Omental fat pad (tissue), 4 donors: ENCODE data around the gene DCDC2C. TPM values are rescaled to one million over a fixed set of nuclear protein-coding genes. Genes with fewer than 3 reads are reported as not detected.

Experiments
- ATAC-seq: fragments of 150-250 bp; one replicate; pipeline ENCODE4 v1.9.1; 2016; ENCODE audit warnings: mild to moderate bottlenecking, moderate library complexity; ENCODE audit not compliant: low FRiP score
- DNase-seq: peaks from one replicate; pipeline ENCODE4 v3.0.0-alpha.2; 2019; ENCODE audit warnings: low spot score
- total RNA-seq, 4 donors: library from RNA; depleted of rRNA; stranded (reverse); fragments of >200 nt; gene quantifications; one replicate each; pipeline ENCODE4 v1.1.0, GENCODE V29; 2016
- TF ChIP-seq, protein P1 (sequence below), 3 donors: fragments of 450-650 bp; IDR thresholded peaks; one replicate each; pipeline ENCODE4 v1.5.1; 2016 to 2017; ENCODE audit warnings: antibody characterized with exemption in 3 of 3, mild to moderate bottlenecking in 3 of 3, moderate library complexity in 2 of 3

Gene DCDC2C
- total RNA-seq, 4 donors from 2014 or later = 0.31 to 1.4 TPM; not detected in 2

DNA sequence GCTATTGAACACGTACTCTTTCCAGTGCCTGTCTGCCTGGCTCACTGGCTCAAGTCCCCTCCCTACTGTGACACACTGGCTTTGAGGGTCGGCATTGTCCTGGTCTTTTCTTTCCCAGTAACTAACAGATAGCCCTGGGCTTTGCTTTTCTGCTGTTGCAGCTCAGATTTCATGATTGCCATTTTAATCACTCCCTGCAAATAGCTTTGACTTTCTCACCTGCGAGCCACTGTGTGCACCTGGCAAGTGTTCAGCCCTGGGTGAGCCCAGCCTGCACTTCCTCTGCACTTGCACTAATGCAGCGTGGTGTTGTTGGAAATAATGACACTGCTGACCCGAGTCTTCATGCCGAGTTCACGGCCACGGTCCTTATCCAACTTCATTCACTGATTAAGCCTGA, 52.9 kb downstream of the DCDC2C start:
- ATAC-seq (no peak), DNase-seq (no peak)
- TF ChIP-seq, protein P1, sequence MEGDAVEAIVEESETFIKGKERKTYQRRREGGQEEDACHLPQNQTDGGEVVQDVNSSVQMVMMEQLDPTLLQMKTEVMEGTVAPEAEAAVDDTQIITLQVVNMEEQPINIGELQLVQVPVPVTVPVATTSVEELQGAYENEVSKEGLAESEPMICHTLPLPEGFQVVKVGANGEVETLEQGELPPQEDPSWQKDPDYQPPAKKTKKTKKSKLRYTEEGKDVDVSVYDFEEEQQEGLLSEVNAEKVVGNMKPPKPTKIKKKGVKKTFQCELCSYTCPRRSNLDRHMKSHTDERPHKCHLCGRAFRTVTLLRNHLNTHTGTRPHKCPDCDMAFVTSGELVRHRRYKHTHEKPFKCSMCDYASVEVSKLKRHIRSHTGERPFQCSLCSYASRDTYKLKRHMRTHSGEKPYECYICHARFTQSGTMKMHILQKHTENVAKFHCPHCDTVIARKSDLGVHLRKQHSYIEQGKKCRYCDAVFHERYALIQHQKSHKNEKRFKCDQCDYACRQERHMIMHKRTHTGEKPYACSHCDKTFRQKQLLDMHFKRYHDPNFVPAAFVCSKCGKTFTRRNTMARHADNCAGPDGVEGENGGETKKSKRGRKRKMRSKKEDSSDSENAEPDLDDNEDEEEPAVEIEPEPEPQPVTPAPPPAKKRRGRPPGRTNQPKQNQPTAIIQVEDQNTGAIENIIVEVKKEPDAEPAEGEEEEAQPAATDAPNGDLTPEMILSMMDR (IDR thresholded peaks at IDR 0.05) = no peak

- TF ChIP-seq, protein P1 (IDR thresholded peaks at IDR 0.05) = no peak
- no peak for ATAC-seq
- DNase-seq = no peak
Measured at GRCh38 chr2:3758906-3759305, 55.5 kb downstream of the DCDC2C start.

GRCh38 chr2:3759331-3759730, 56.0 kb downstream of the DCDC2C start:
- TF ChIP-seq, protein P1 (IDR thresholded peaks at IDR 0.05) = no peak
- DNase-seq = no peak
- ATAC-seq = no peak

GRCh38 chr2:3759761-3760160, 56.4 kb downstream of the DCDC2C start:
- DNase-seq (no peak), ATAC-seq (no peak)
- TF ChIP-seq, protein P1 (IDR thresholded peaks at IDR 0.05) = no peak

- DNase-seq (no peak), ATAC-seq (no peak)
- TF ChIP-seq, protein P1 (IDR thresholded peaks at IDR 0.05) = no peak
Measured at GRCh38 chr2:3761272-3761671, 57.9 kb downstream of the DCDC2C start.

DNA sequence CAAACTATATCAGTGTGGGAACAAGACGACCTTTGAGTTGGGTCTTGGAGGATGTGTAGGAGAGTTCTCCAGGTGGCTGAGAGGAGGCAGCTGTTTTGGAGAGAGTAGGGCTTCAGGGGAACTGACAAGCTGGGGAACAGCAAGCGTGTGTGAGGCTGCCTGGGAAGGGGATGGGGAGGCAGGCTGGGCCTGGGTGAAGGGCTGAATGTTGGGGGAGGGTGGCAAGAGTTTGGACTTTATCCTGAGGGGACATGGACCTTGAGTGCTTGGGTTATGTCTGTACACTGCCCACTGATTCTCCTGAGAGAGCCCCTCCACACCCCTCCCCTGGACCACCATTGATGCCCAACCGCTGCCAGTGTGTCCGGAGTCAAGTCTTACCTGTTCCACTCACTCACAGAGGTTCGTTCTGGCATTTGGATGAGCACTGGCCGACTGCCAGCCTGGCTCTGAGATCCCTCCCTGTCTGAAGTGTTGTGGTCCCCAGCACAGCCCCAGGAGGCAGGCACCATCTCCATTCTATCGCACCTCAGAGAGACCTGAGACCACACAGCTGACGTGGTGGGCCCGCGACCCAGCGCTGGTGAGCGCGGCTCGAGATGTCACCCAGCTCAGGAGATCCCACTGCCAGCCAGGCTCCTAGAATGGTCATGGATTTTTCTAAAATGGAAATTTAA, 59.5 kb downstream of the DCDC2C start:
- ATAC-seq (no peak), DNase-seq (no peak)
- TF ChIP-seq, protein P1 (IDR thresholded peaks at IDR 0.05) = no peak

- DNase-seq = no peak
- ATAC-seq = no peak
- TF ChIP-seq, protein P1 (IDR thresholded peaks at IDR 0.05) = no peak
Measured at GRCh38 chr2:3766824-3767223, 63.4 kb downstream of the DCDC2C start.
